MM.1S (cell line): Measurements from ENCODE around the gene ST3GAL3.

Source experiments
- EZH2 ChIP-seq: fragments of 300-600 bp; sonication (generic); optimal IDR thresholded peaks from 2 replicates; pipeline ENCODE3; 2017; ENCODE audit warnings: low read depth, mild to moderate bottlenecking, antibody characterized with exemption, low read length, mixed read lengths
- TF ChIP-seq, protein P1 (sequence below): fragments of 300-600 bp; sonication (generic); IDR thresholded peaks from 2 replicates; pipeline ENCODE4 v1.5.1; 2016; ENCODE audit warnings: antibody characterized with exemption, low read length, mixed read lengths

DNA sequence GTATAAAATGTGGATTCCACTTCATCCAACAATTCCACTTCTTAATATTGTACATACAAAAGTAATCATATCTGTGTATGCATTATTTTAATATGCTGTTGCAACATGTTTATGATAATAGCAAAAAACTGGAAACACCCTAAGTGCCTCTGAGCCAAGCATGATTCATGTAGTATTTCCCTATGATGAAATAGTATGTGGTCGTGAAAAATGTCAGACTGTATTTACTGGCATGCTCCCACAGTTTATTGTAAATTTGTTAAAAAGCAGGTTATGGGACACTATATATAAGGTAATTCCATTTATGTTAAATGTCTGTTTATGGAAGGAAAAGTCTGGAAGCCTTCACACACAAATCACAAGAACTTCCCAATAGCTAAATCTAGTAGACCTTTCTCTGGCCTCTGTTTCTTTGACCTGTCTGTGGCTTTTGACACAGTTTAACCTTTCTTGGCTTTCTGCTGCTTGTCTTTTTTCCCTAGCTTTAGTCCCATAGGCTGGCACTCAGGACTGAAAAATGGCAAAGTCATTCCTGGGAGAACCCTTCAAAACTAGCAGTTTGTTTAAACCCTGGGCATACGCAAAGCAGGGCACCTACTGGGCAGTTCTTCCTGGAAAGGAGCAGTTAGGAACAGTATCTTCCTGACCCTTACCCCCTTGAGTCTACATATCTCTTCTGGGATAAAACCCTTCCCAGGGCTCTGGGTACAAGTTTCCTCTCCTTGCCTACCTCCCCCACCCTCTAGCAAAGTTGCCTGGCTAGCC, 160.8 kb downstream of the ST3GAL3 start:
- TF ChIP-seq EZH2, result no peak
- TF ChIP-seq, protein P1, sequence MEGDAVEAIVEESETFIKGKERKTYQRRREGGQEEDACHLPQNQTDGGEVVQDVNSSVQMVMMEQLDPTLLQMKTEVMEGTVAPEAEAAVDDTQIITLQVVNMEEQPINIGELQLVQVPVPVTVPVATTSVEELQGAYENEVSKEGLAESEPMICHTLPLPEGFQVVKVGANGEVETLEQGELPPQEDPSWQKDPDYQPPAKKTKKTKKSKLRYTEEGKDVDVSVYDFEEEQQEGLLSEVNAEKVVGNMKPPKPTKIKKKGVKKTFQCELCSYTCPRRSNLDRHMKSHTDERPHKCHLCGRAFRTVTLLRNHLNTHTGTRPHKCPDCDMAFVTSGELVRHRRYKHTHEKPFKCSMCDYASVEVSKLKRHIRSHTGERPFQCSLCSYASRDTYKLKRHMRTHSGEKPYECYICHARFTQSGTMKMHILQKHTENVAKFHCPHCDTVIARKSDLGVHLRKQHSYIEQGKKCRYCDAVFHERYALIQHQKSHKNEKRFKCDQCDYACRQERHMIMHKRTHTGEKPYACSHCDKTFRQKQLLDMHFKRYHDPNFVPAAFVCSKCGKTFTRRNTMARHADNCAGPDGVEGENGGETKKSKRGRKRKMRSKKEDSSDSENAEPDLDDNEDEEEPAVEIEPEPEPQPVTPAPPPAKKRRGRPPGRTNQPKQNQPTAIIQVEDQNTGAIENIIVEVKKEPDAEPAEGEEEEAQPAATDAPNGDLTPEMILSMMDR, result no peak
